ENCODE measurements around the gene FAM174A.

GRCh38 chr5:100595152-100595811 lies 60.1 kb downstream of the FAM174A start:
- TF ChIP-seq, protein P1, sequence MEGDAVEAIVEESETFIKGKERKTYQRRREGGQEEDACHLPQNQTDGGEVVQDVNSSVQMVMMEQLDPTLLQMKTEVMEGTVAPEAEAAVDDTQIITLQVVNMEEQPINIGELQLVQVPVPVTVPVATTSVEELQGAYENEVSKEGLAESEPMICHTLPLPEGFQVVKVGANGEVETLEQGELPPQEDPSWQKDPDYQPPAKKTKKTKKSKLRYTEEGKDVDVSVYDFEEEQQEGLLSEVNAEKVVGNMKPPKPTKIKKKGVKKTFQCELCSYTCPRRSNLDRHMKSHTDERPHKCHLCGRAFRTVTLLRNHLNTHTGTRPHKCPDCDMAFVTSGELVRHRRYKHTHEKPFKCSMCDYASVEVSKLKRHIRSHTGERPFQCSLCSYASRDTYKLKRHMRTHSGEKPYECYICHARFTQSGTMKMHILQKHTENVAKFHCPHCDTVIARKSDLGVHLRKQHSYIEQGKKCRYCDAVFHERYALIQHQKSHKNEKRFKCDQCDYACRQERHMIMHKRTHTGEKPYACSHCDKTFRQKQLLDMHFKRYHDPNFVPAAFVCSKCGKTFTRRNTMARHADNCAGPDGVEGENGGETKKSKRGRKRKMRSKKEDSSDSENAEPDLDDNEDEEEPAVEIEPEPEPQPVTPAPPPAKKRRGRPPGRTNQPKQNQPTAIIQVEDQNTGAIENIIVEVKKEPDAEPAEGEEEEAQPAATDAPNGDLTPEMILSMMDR (conservative IDR thresholded peaks at IDR 0.05; ENCODE audit: low read depth, low read length): no peak
- TF ChIP-seq EZH2 (IDR thresholded peaks at IDR 0.05; ENCODE audit: borderline replicate concordance, low read depth, low read length, poor library complexity, severe bottlenecking): no peak
